ENCODE results near the gene UGGT2. TPM values are rescaled to one million over a fixed set of nuclear protein-coding genes. Genes with fewer than 3 reads are reported as not detected.

UGGT2 gene
- total and polyA plus RNA-seq, 2 of the 13 experiments (the other 11 are each of a cell fraction or from before 2014, with no cell fraction given), result 13.2 to 27.1 TPM

DNA sequence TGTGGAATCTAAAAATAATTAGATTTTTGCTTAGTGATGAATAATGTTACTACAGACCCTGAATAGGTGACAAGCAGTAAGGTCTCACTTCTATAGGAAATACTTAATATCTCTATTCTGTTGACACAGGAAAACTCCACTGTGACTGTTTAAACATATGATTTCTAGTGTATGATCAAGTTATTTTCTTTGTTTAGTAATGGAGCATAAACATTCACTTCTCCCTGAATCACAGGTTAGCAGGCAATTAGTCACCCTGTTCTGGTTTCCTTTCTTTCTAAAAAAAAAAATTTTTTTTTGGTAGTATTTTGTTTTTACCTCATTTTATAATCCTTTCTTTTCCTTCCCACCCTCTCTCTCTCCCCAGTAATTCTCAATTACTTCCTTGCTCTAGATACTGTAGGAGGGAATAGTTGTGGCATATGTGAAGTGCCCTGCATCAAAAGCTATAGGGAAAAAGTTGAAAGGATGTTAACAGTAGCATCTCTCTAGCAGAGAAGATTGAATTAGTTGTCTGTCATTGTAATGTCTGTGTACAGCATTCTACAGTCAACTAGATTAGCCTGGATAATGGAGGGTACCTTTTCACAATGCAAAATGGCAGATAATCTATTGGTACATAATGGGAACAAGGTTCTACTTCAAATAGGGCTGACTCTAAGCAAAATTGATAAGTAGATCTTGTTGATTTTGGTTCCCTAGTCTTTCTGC lies 40.2 kb upstream of the UGGT2 start (continued):
- TF ChIP-seq, protein P1, sequence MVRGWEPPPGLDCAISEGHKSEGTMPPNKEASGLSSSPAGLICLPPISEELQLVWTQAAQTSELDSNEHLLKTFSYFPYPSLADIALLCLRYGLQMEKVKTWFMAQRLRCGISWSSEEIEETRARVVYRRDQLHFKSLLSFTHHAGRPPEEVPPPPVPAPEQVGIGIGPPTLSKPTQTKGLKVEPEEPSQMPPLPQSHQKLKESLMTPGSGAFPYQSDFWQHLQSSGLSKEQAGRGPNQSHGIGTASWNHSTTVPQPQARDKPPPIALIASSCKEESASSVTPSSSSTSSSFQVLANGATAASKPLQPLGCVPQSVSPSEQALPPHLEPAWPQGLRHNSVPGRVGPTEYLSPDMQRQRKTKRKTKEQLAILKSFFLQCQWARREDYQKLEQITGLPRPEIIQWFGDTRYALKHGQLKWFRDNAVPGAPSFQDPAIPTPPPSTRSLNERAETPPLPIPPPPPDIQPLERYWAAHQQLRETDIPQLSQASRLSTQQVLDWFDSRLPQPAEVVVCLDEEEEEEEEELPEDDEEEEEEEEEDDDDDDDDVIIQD (CRISPR knock-in tag; IDR thresholded peaks at IDR 0.05; ENCODE audit: low read depth), result no peak
- TF ChIP-seq NCOA2 (CRISPR knock-in tag; IDR thresholded peaks at IDR 0.05), result no peak

DNA sequence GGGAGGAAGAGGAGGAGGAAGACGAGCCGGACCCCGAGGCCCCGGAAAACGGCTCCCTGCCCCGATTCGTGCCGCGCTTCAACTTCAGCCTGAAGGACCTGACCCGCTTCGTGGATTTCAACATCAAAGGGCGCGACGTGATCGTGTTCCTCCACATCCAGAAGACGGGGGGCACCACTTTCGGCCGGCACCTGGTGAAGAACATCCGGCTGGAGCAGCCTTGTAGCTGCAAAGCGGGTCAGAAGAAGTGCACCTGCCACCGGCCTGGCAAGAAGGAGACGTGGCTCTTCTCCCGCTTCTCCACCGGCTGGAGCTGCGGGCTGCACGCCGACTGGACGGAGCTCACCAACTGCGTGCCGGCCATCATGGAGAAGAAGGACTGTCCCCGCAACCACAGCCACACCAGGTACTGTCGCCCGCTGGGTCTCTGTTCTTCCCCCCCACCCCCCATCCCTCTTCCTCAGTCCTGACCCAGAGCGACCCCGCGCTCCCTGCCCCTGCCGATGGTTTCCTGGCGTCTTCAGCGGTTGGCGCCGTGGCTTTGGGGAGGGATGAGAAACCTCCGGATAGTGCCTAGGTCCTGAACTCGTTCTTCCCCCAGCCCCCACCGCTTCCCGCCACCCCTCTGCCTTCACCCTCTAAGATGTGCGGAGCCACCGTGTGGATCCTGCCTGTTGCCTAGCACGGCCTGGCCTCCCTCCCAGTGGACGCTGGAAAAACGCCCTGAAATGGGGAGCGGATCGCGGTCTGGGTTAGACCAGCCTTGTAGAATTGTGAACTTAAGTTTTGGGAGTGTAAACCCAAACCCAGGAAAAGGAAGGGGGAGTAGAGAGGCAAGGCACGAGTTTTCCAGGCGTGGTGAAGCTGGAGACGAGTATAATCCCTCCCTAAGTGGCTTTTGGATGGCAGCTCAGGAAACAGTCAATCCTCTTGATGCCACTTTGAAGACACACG lies 38.2 kb upstream of the UGGT2 start:
- peak overlapping the region in 2 of 3 experiments; percentile 30 to 74; a peak in 2 of 6 replicates for H3K4me3 ChIP-seq (replicated peaks in 1 of 3; ENCODE audit: insufficient read depth in 1 of 3, low read depth in 2 of 3, low read length in 3 of 3)
- CTCF ChIA-PET (ENCODE audit: low intra/inter-chr PET ratio, low total read pairs), result no interaction called here
- peaks cover 5 to 35% of the 10 kb centered on the region in 2 experiments for H3K27me3 ChIP-seq (ENCODE audit: control insufficient read depth in 1 of 2, insufficient read depth in 2 of 2, low read length in 2 of 2)
- no peaks in the 10 kb centered on the region for H3K36me3 ChIP-seq (replicated peaks in 1 of 2; ENCODE audit: control insufficient read depth in 1 of 2, insufficient read depth in 2 of 2, low read length in 2 of 2)
- no peaks in the 10 kb centered on the region for H3K79me2 ChIP-seq (ENCODE audit: insufficient read depth, low read length)
- in situ Hi-C loops (cut with HindIII; ENCODE audit: extremely low pct_ligation_motif_present, low pct_unique_long_range_greater_than_20kb), result no loop called here
- no peaks in the 10 kb centered on the region for H4K20me1 ChIP-seq (ENCODE audit: insufficient read depth, low read length)
- H3K9me3 ChIP-seq (ENCODE audit: low read length), result no peaks in the 10 kb centered on the region
- H3K27ac ChIP-seq (ENCODE audit: extremely low read length, insufficient read depth, low read length), result no peak overlapping the region
- 0 out of 2 replicates have a peak, but pooled peaks cover 6% of the 10 kb centered on the region for H3K4me1 ChIP-seq (ENCODE audit: insufficient read depth, low read length)
- 29% methylated on average over 36 of the region's 57 CpGs for WGBS (ENCODE audit: low lambda C conversion rate)
- POLR2A ChIA-PET, result no interaction called here
- intact Hi-C loops (cut with micrococcal nuclease; ENCODE audit: unreplicated experiment), result no loop called here
- TF ChIP-seq KDM3A (CRISPR knock-in tag; IDR thresholded peaks at IDR 0.05; ENCODE audit: low read depth) (no peak), HNRNPLL (IDR thresholded peaks at IDR 0.05; ENCODE audit: low read depth, low read length, poor library complexity, severe bottlenecking) (peak; percentile 21)
- TF ChIP-seq, protein P2, sequence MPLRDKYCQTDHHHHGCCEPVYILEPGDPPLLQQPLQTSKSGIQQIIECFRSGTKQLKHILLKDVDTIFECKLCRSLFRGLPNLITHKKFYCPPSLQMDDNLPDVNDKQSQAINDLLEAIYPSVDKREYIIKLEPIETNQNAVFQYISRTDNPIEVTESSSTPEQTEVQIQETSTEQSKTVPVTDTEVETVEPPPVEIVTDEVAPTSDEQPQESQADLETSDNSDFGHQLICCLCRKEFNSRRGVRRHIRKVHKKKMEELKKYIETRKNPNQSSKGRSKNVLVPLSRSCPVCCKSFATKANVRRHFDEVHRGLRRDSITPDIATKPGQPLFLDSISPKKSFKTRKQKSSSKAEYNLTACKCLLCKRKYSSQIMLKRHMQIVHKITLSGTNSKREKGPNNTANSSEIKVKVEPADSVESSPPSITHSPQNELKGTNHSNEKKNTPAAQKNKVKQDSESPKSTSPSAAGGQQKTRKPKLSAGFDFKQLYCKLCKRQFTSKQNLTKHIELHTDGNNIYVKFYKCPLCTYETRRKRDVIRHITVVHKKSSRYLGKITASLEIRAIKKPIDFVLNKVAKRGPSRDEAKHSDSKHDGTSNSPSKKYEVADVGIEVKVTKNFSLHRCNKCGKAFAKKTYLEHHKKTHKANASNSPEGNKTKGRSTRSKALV (CRISPR knock-in tag; IDR thresholded peaks at IDR 0.05), result 0 out of 2 replicates have a peak, but pooled peaks have one; percentile 31
- H2AFZ ChIP-seq (ENCODE audit: low read length), result no peak overlapping the region
- no TSS peak for BruUV-seq (replicated peaks)
- FAIRE-seq (no peak), ATAC-seq (peak; percentile 60), DNase-seq (ENCODE audit: low spot score) (no peak)
- no peak overlapping the region for H3K9ac ChIP-seq (ENCODE audit: insufficient read depth, low read depth, low read length)
- H3K4me2 ChIP-seq (ENCODE audit: low read depth, low read length), result peak overlapping the region; percentile 63
